ENCODE measurements around the gene SPON1.

SPON1 gene

DNA sequence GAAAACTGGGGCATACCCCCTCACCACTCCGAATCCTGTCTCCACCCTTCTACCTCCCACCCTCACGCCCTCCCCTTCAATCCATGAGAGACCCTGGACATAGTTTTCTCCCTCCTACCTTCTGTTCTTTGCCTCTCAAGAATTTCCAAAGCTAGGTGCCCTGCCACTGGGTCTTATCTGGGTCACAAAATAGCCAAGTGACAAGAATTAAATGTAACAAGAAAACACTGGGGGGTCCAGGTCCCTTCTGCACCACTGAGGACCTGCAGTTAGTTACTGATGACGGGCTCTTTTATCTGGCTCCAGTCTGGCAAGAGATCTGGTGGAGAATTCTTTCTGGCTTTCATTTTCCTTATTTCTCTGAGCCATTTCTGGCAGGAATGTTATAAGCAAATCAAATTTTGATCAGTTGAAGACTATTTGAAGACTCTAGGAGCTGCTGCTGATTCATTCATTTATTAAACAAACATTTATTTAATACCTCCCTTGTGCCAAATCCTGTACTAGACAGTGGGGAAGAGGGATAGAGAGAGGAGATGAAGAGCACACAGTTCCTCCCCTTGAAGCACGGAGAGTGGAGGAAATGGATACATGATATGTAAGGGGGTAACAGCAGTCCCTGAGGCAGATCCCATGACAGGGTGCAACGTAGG lies 261.2 kb downstream of the SPON1 start:
- TF ChIP-seq FOXP2 (optimal IDR thresholded peaks at IDR 0.05; ENCODE audit: borderline replicate concordance, extremely low read depth, extremely low read length, insufficient read depth), result no peak
- TF ChIP-seq TAF1 (IDR thresholded peaks at IDR 0.05; ENCODE audit: borderline replicate concordance, insufficient read depth, low read length), result no peak
- TF ChIP-seq SIN3A (IDR thresholded peaks at IDR 0.05; ENCODE audit: borderline replicate concordance, insufficient read depth, low read length), result no peak
- TF ChIP-seq POLR2AphosphoS5 (IDR thresholded peaks at IDR 0.05; ENCODE audit: low read depth, low read length), result no peak
- TF ChIP-seq, protein P1, sequence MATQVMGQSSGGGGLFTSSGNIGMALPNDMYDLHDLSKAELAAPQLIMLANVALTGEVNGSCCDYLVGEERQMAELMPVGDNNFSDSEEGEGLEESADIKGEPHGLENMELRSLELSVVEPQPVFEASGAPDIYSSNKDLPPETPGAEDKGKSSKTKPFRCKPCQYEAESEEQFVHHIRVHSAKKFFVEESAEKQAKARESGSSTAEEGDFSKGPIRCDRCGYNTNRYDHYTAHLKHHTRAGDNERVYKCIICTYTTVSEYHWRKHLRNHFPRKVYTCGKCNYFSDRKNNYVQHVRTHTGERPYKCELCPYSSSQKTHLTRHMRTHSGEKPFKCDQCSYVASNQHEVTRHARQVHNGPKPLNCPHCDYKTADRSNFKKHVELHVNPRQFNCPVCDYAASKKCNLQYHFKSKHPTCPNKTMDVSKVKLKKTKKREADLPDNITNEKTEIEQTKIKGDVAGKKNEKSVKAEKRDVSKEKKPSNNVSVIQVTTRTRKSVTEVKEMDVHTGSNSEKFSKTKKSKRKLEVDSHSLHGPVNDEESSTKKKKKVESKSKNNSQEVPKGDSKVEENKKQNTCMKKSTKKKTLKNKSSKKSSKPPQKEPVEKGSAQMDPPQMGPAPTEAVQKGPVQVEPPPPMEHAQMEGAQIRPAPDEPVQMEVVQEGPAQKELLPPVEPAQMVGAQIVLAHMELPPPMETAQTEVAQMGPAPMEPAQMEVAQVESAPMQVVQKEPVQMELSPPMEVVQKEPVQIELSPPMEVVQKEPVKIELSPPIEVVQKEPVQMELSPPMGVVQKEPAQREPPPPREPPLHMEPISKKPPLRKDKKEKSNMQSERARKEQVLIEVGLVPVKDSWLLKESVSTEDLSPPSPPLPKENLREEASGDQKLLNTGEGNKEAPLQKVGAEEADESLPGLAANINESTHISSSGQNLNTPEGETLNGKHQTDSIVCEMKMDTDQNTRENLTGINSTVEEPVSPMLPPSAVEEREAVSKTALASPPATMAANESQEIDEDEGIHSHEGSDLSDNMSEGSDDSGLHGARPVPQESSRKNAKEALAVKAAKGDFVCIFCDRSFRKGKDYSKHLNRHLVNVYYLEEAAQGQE (IDR thresholded peaks at IDR 0.05; ENCODE audit: insufficient read depth in 1 of 2, low read depth in 2 of 2, low read length in 2 of 2), result no peak

DNA sequence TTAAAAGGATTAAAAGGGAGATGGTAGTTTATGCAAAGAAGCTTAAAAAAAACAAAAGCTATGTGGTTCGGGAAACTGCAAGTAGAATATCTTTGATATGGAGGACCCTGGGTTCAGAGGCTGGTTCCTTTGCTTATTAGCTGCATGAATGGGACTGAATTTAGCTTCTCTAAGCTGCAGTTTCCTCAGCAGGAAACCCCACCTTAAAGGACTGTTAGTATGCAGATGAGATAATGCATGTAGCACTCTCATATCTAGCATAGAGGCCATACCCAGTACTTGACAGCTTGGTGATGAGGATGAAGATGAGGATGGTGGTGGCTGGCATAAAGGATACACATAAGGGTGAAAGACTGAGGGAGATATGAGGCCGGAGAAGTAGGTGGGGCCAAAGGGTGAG lies 261.9 kb downstream of the SPON1 start:
- no peak for TF ChIP-seq TAF1 (IDR thresholded peaks at IDR 0.05; ENCODE audit: borderline replicate concordance, insufficient read depth, low read length)
- TF ChIP-seq FOXP2 (optimal IDR thresholded peaks at IDR 0.05; ENCODE audit: borderline replicate concordance, extremely low read depth, extremely low read length, insufficient read depth), result no peak
- no peak for TF ChIP-seq POLR2AphosphoS5 (IDR thresholded peaks at IDR 0.05; ENCODE audit: low read depth, low read length)
- TF ChIP-seq, protein P1 (IDR thresholded peaks at IDR 0.05; ENCODE audit: insufficient read depth in 1 of 2, low read depth in 2 of 2, low read length in 2 of 2), result no peak
- no peak for TF ChIP-seq SIN3A (IDR thresholded peaks at IDR 0.05; ENCODE audit: borderline replicate concordance, insufficient read depth, low read length)

DNA sequence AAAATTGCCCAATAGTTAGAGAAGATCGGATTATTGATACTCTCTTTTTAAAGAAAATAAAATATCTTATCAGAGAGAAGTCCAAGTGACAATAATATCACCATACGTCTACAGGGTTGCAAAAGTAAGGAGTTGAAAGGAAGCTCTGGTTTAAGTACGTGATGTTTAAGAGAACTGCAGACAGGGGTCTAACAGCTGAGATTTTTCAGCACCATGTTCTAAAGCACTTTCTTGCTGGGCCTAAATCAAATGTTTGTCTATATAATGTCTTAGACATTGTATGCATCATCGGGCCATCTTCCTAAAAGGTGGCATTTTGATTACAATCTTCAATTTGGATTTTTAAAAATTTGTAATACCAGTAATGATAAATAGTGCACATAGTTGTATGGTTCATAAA lies 263.1 kb downstream of the SPON1 start:
- TF ChIP-seq FOXP2 (optimal IDR thresholded peaks at IDR 0.05; ENCODE audit: borderline replicate concordance, extremely low read depth, extremely low read length, insufficient read depth) (no peak), TAF1 (IDR thresholded peaks at IDR 0.05; ENCODE audit: borderline replicate concordance, insufficient read depth, low read length) (no peak), POLR2AphosphoS5 (IDR thresholded peaks at IDR 0.05; ENCODE audit: low read depth, low read length) (no peak), SIN3A (IDR thresholded peaks at IDR 0.05; ENCODE audit: borderline replicate concordance, insufficient read depth, low read length) (no peak)
- TF ChIP-seq, protein P1 (IDR thresholded peaks at IDR 0.05; ENCODE audit: insufficient read depth in 1 of 2, low read depth in 2 of 2, low read length in 2 of 2), result no peak

DNA sequence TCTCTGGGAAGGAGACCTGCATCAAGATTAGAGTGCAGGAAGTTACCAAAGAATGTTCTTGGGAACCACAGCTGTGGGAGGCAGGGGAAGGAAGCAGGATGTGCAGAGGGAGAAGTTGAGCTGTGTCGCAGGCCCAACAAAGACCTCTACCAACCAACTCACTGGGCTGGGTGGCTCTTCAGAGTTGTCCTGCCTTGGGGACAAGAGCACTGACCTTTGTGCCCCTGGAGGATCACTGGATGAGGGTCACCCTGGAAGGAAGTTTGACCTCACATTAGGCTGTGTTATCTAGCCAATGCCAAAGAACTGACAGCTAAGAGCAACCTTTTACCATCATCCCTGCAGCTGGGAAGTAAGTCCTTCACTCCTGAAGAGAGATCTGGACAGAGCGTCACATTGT lies 265.8 kb downstream of the SPON1 start:
- no peak for TF ChIP-seq POLR2AphosphoS5 (IDR thresholded peaks at IDR 0.05; ENCODE audit: low read depth, low read length)
- TF ChIP-seq, protein P1 (IDR thresholded peaks at IDR 0.05; ENCODE audit: insufficient read depth in 1 of 2, low read depth in 2 of 2, low read length in 2 of 2), result no peak
- TF ChIP-seq SIN3A (IDR thresholded peaks at IDR 0.05; ENCODE audit: borderline replicate concordance, insufficient read depth, low read length), result no peak
- no peak for TF ChIP-seq FOXP2 (optimal IDR thresholded peaks at IDR 0.05; ENCODE audit: borderline replicate concordance, extremely low read depth, extremely low read length, insufficient read depth)
- no peak for TF ChIP-seq TAF1 (IDR thresholded peaks at IDR 0.05; ENCODE audit: borderline replicate concordance, insufficient read depth, low read length)

Measured in PFSK-1 (cell line).